ENCODE results near the gene MS4A14. TPM values are rescaled to one million over a fixed set of nuclear protein-coding genes. Genes with fewer than 3 reads are reported as not detected.

Gene MS4A14
- total RNA-seq, 2 experiments from 2014 or later, result not detected

DNA sequence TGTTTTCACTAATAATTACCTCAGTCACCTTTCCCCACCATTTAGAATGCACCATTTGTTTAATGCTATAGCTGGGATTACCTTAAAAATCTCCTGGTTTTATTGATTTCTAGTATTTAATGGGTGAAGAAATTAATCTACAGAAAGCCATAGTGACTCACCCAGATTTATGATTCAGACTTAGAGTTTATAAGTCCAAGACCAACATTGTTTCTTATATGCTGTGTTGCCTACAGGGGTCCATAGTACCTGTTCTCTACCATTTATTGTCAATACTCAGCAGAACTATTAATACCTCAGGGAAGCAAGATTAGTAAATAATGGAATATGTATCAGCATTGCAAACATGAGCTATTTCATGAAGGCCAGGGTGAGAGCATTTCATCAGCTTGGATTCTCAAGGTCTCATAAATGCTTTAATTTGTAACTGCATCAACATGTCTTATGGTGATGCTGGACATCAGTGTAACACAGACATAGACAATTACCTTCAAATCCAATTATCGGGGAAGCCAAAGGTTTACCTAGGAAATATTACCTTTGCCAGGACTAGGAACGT is 25.9 kb upstream of the MS4A14 start:
- no peaks in the 10 kb centered on the region for H3K9me3 Mint-ChIP-seq (ENCODE audit: insufficient read depth)
- H3K27ac Mint-ChIP-seq, result no peak overlapping the region
- ChIA-PET CTCF (interaction anchor here (1.0 kb wide), 1 partner anchor 22 kb away, joined by 3 read pairs; no protein-coding TSS in a partner anchor), POLR2A (interaction anchor here (0.6 kb wide), 1 partner anchor 146 kb away, joined by 3 read pairs; no protein-coding TSS in a partner anchor)
- H3K4me3 Mint-ChIP-seq, result no peak overlapping the region
- DNase-seq, result no peak
- H3K27me3 Mint-ChIP-seq (ENCODE audit: low read depth), result peaks cover 12% of the 10 kb centered on the region
- H3K4me1 Mint-ChIP-seq (ENCODE audit: low read depth), result no peaks in the 10 kb centered on the region
- ATAC-seq, result no peak
- H3K36me3 Mint-ChIP-seq (ENCODE audit: low read depth), result no peaks in the 10 kb centered on the region

DNA sequence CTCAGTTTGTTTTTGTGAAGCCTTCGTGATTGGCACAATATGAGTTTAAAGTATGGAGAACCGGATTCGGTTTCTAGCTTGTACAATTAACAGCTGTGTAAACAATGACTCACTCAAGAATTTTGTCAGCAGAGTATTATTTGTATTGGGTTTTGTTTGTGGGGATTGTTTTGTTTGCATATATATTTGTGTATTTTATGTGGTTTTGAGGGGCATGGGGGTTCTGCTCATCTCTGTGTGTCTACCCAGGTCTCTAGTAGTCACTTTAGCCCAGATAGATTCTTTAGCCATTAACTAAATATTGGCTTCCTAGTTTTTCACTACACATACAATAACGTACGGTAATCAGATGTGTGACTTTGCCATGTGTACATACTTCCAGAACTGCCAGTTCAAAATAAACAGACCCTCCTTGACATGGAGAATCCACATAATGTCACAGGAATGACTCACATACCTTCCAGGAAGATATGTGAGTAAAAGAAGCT is 25.4 kb upstream of the MS4A14 start:
- H3K9me3 Mint-ChIP-seq (ENCODE audit: insufficient read depth), result no peaks in the 10 kb centered on the region
- ChIA-PET POLR2A (interaction anchor here (0.6 kb wide), 1 partner anchor 147 kb away, joined by 3 read pairs; no protein-coding TSS in a partner anchor), CTCF (interaction anchor here (0.6 kb wide), 1 partner anchor 28 kb away, joined by 3 read pairs; no protein-coding TSS in a partner anchor)
- DNase-seq (no peak), ATAC-seq (no peak)
- H3K4me3 Mint-ChIP-seq, result no peak overlapping the region
- H3K36me3 Mint-ChIP-seq (ENCODE audit: low read depth), result no peaks in the 10 kb centered on the region
- no peaks in the 10 kb centered on the region for H3K4me1 Mint-ChIP-seq (ENCODE audit: low read depth)
- no peak overlapping the region for H3K27ac Mint-ChIP-seq
- peaks cover 12% of the 10 kb centered on the region for H3K27me3 Mint-ChIP-seq (ENCODE audit: low read depth)

DNA sequence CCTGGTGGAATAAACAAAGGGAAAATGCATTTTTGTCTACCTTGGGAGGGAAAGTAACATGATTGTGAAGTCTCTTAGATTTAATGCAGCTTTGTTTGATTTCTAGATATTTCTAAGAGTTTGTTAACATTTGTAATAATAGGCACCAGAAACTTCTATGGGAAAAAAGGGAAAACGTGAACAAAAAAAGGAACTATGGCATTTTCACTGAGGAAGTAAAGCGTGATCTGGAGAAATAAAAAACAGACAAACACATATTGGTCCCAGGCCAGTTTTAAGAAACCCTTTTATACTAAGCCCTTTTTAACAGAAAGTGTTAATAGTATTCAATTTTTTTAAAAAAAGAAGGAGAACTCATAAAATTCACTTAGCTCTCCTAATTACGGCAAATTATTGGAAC is 24.9 kb upstream of the MS4A14 start:
- CTCF ChIA-PET, result interaction anchor here (0.6 kb wide), 1 partner anchor 29 kb away, joined by 3 read pairs; no protein-coding TSS in a partner anchor

DNA sequence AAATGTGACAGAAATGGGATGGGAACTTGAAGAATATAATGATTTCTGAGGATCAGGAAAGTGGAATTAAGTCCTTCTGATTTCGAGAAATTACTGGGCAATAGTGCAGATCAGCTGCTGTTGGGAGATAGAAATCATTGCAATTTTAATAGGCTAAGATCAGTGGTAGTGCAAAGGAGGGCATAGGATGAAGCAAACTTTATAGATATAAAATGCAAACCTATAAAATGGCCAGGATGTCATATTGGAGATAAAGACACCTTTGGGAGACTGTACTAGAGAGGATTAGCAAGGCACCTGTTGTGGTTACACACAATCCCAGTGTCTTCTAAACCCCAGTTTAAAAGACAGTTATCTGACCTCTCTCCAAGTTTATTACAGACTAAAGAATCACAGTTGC is 24.4 kb upstream of the MS4A14 start:
- H3K27me3 Mint-ChIP-seq (ENCODE audit: low read depth), result peaks cover 12% of the 10 kb centered on the region
- DNase-seq (no peak), ATAC-seq (no peak)
- H3K4me3 Mint-ChIP-seq, result no peak overlapping the region
- no peak overlapping the region for H3K27ac Mint-ChIP-seq
- H3K4me1 Mint-ChIP-seq (ENCODE audit: low read depth), result no peaks in the 10 kb centered on the region
- no peaks in the 10 kb centered on the region for H3K36me3 Mint-ChIP-seq (ENCODE audit: low read depth)
- ChIA-PET CTCF (no interaction called here), POLR2A (no interaction called here)
- no peaks in the 10 kb centered on the region for H3K9me3 Mint-ChIP-seq (ENCODE audit: insufficient read depth)

More for the DNA sequence above, 24.9 kb upstream of the MS4A14 start:
- no peak for DNase-seq
- POLR2A ChIA-PET, result no interaction called here
- Mint-ChIP-seq H3K4me3 (no peak overlapping the region), H3K27ac (no peak overlapping the region), H3K9me3 (ENCODE audit: insufficient read depth) (no peaks in the 10 kb centered on the region), H3K36me3 (ENCODE audit: low read depth) (no peaks in the 10 kb centered on the region), H3K4me1 (ENCODE audit: low read depth) (no peaks in the 10 kb centered on the region), H3K27me3 (ENCODE audit: low read depth) (peaks cover 12% of the 10 kb centered on the region)
- ATAC-seq, result no peak

DNA sequence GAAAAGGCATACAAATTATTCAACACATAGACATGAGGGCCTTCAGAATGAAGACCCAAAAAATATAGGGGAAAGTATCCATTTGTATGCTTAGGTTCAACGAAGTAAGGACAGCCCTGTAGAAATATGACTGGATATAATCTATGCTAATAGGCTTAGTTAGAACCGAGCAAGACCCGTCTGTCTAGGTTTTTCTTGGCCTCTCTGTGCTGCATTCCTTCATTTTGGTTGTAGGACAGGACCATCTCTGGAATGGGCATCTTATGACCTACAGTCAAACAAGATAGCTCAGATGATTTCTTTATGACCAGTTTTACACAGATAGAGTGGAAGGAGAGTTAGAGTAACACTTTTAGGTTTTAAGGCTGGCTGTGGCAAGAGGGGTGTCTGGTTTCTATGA is 23.5 kb upstream of the MS4A14 start:
- no peak for ATAC-seq
- ChIA-PET POLR2A (no interaction called here), CTCF (interaction anchor here (1.3 kb wide), 1 partner anchor 10 kb away, joined by 4 read pairs; no protein-coding TSS in a partner anchor)
- no peak for DNase-seq
- Mint-ChIP-seq H3K9me3 (ENCODE audit: insufficient read depth) (no peaks in the 10 kb centered on the region), H3K27ac (no peak overlapping the region), H3K4me1 (ENCODE audit: low read depth) (peaks cover 2% of the 10 kb centered on the region), H3K36me3 (ENCODE audit: low read depth) (no peaks in the 10 kb centered on the region), H3K27me3 (ENCODE audit: low read depth) (peaks cover 12% of the 10 kb centered on the region), H3K4me3 (no peak overlapping the region)

DNA sequence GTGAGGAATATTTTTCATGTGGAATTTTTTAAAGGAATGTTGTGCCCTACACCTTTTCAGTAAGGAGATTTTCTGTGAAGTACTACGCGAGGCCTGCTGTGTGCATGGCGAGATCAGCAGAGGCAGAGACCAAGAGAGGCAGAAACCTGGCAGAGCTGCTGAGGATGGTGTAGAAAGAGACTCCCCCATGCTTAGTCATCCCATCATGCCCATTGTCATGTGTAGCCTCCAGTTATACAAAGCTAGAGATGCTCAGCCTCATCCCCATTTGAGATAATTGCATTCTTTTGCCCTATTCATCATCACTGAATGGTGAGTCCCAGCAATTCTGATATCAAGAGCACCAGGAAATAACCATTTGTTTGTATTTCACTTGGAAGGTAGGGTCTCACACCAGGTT is 20.9 kb upstream of the MS4A14 start:
- peaks cover 11% of the 10 kb centered on the region for H3K4me1 Mint-ChIP-seq (ENCODE audit: low read depth)
- ChIA-PET POLR2A (no interaction called here), CTCF (no interaction called here)
- no peaks in the 10 kb centered on the region for H3K36me3 Mint-ChIP-seq (ENCODE audit: low read depth)
- H3K9me3 Mint-ChIP-seq (ENCODE audit: insufficient read depth), result no peaks in the 10 kb centered on the region
- DNase-seq (no peak), ATAC-seq (no peak)
- H3K27me3 Mint-ChIP-seq (ENCODE audit: low read depth), result peaks cover 16% of the 10 kb centered on the region
- H3K4me3 Mint-ChIP-seq, result no peak overlapping the region
- H3K27ac Mint-ChIP-seq, result no peak overlapping the region

DNA sequence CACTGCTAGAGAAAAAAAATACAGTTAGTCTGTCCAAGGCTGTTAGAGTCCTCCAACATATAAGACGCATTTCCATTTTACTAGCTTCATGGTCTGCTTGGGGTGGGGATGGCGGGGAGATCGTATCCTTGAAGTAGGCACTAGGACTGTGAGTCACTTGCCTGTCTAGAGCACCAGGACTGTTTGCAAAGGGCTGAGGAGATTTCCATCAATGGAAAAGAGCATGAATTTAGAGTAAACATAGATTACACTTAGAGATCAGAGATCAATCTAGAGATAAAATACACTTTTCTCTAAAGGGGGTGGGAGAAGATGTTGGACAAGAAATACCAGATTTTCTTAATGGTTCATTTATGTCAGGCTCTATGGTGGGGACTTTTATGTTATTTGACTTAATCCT is 19.7 kb upstream of the MS4A14 start:
- no peak for ATAC-seq
- ChIA-PET POLR2A (no interaction called here), CTCF (no interaction called here)
- Mint-ChIP-seq H3K4me1 (ENCODE audit: low read depth) (peaks cover 11% of the 10 kb centered on the region), H3K27ac (no peak overlapping the region), H3K27me3 (ENCODE audit: low read depth) (peaks cover 10% of the 10 kb centered on the region), H3K36me3 (ENCODE audit: low read depth) (no peaks in the 10 kb centered on the region), H3K4me3 (no peak overlapping the region), H3K9me3 (ENCODE audit: insufficient read depth) (no peaks in the 10 kb centered on the region)
- DNase-seq, result no peak

DNA sequence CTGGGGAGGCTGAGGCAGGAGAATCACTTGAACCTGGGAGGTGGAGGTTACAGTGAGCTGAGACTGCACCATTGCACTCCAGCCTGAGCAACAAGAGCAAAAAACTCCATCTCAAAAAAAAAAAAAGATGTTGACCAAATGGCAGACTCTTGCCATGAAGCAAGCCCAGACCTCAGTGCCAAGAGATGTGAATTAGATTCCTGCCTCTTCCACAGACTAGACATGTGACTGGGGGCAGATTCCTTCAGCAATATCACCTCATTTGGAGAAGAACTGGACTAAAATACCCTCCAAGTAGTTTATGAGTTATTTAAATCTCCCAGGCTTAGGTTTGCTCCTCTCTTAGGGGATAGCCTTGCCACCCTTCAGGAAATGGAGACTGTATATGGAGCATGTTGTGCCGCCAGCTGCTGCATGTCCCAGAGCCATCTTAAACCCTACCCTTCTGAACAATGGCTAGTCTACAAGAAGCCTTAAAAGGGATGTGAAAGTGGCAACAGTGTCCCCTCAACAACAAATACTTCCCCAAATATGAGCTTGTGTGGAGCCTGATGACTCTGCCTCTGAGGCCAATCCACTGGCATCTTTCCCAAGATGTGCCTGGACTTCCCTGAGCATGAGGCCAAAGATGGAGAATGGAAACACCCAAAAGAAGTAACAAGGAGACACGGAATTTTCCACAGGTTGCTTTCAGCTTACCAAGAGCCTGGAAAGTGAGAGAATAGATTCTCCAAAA is 18.7 kb upstream of the MS4A14 start:
- ChIA-PET POLR2A (no interaction called here), CTCF (interaction anchor here (1.1 kb wide), 1 partner anchor 14 kb away, joined by 3 read pairs; no protein-coding TSS in a partner anchor)
- Mint-ChIP-seq H3K36me3 (ENCODE audit: low read depth) (no peaks in the 10 kb centered on the region), H3K4me3 (no peak overlapping the region), H3K27ac (no peak overlapping the region), H3K4me1 (ENCODE audit: low read depth) (peaks cover 11% of the 10 kb centered on the region), H3K9me3 (ENCODE audit: insufficient read depth) (no peaks in the 10 kb centered on the region), H3K27me3 (ENCODE audit: low read depth) (peaks cover 10% of the 10 kb centered on the region)
- ATAC-seq, result no peak
- no peak for DNase-seq

DNA sequence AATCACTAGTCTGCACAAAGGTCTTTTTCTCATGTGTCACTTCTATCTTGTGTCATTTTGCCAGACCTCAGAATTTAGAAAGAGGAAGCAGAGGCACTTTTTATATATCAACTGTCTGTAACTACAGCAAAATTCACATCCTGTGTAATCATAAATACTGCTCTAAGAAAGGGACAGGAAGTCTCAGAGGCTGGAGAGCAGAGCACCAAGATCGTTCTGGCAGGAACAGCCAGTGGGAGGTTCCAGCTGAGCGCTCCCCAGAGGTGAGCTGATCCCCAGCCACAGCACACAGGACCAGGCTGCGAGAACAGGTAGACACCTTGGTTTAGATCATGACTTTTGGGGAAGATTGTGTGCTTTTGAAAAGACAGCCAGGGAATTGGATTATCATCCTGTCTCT is 17.9 kb upstream of the MS4A14 start, which contains the start of gene MS4A7:
MS4A7 (plus strand) TSS at position 179 of the 400 bp plus-strand sequence. CDS start 4,610 bp downstream, outside the sequence.
- DNase-seq (no peak), ATAC-seq (no peak)
- CTCF ChIA-PET, result interaction anchor here (1.1 kb wide), 1 partner anchor 15 kb away, joined by 3 read pairs; no protein-coding TSS in a partner anchor
- H3K4me3 Mint-ChIP-seq, result no peak within 1 kb of the TSS
- POLR2A ChIA-PET, result no interaction called here
- peaks cover 11% of the 10 kb centered on the region for H3K4me1 Mint-ChIP-seq (ENCODE audit: low read depth)
- no peak within 1 kb of the TSS for H3K27ac Mint-ChIP-seq
- no peaks in the 10 kb centered on the region for H3K9me3 Mint-ChIP-seq (ENCODE audit: insufficient read depth)
- peaks cover 10% of the 10 kb centered on the region for H3K27me3 Mint-ChIP-seq (ENCODE audit: low read depth)
- no peaks in the 10 kb centered on the region for H3K36me3 Mint-ChIP-seq (ENCODE audit: low read depth)

DNA sequence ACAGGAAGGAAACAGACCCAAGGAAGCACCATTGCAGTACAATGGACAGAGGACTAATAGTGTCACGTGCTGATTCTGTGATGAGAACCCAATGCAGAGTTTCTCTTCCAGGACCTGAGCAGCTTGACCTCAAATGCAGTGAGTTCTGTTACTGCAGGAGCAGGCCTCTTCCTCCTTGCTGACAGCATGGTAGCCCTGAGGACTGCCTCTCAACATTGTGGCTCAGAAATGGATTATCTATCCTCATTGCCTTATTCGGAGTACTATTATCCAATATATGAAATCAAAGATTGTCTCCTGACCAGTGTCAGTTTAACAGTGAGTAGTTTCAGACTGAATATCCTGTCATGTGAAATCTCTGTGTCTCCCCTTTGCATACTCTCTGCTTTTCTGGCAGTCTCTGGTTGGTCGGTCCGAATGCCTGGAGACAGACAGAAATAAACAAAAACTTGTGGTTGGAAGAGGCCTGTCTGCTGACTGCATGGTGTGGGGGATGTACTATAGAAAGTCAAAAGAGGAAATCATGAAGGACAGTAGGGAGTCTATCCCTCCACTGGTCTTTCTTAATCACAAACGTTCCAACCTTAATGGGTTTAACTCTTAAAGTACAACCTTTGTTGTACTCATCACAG is 6.9 kb upstream of the MS4A14 start:
- POLR2A ChIA-PET, result no interaction called here
- Mint-ChIP-seq H3K27me3 (ENCODE audit: low read depth) (no peaks in the 10 kb centered on the region), H3K9me3 (ENCODE audit: insufficient read depth) (no peaks in the 10 kb centered on the region), H3K4me3 (no peak overlapping the region), H3K36me3 (ENCODE audit: low read depth) (no peaks in the 10 kb centered on the region), H3K27ac (no peak overlapping the region), H3K4me1 (ENCODE audit: low read depth) (no peaks in the 10 kb centered on the region)
- no peak for DNase-seq
- ATAC-seq, result no peak
- CTCF ChIA-PET, result no interaction called here

DNA sequence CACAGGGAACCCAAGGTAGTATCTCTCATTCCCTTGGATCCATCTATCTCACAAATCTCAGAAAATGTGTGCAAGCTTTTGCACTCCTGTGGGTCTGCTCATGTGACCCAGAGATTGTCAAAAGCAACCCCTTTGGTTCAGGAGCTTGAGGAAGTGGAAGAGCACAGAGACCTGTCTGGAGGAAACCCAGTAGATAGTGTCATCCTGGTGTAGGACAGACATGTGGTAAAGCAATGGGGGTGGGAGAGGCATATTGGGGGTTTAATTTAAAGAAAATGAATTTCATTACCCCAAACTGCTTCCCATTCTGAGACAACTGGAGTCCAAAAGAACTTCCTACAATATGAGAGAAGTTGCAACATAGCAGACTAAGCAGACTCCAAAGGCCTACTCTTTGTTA is 5.8 kb upstream of the MS4A14 start:
- H3K27me3 Mint-ChIP-seq (ENCODE audit: low read depth), result no peaks in the 10 kb centered on the region
- no peak for DNase-seq
- no peak overlapping the region for H3K4me3 Mint-ChIP-seq
- no peak for ATAC-seq
- ChIA-PET CTCF (no interaction called here), POLR2A (no interaction called here)
- no peaks in the 10 kb centered on the region for H3K36me3 Mint-ChIP-seq (ENCODE audit: low read depth)
- H3K27ac Mint-ChIP-seq, result no peak overlapping the region
- H3K9me3 Mint-ChIP-seq (ENCODE audit: insufficient read depth), result no peaks in the 10 kb centered on the region
- no peaks in the 10 kb centered on the region for H3K4me1 Mint-ChIP-seq (ENCODE audit: low read depth)

DNA sequence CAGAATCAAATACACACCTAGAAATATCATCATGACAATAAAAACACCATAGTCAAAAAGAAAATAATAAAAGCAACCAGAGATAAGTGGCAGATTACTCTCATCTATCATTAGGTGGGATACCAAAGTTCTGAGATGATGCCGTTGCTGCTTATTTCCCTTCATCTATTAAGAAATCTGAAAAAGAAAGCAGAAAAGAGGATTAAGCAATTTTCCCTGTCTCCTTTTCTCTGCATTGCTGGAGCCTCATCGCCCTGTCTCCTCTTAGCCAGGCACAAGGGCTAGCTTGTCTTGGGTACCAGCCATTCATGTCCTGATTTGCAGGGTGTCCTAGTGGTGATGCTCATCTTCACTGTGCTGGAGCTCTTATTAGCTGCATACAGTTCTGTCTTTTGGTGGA is 3.9 kb upstream of the MS4A14 start:
- ChIA-PET POLR2A (no interaction called here), CTCF (no interaction called here)
- ATAC-seq (no peak), DNase-seq (no peak)
- Mint-ChIP-seq H3K9me3 (ENCODE audit: insufficient read depth) (no peaks in the 10 kb centered on the region), H3K27me3 (ENCODE audit: low read depth) (no peaks in the 10 kb centered on the region), H3K27ac (no peak overlapping the region), H3K4me1 (ENCODE audit: low read depth) (peaks cover 2% of the 10 kb centered on the region), H3K4me3 (no peak overlapping the region), H3K36me3 (ENCODE audit: low read depth) (no peaks in the 10 kb centered on the region)
